Cardiac muscle cell (in vitro differentiated cells and primary cell): ENCODE results near the gene NUP42. TPM values are rescaled to one million over a fixed set of nuclear protein-coding genes. Genes with fewer than 3 reads are reported as not detected.

ENCODE experiments used
- DNase-seq, 2 donors: peaks; one replicate each; pipeline versions ENCODE4 v3.0.0 to v3.0.0-alpha.2; 2010 to 2017; ENCODE audit warnings: low read depth in 1 of 2, low spot score in 1 of 2
- H3K27ac ChIP-seq: fragments of 200-600 bp; sonication (generic); 2 replicates; pipeline ENCODE4 v1.5.1; 2016
- H3K27me3 ChIP-seq: fragments of 200-600 bp; sonication (generic); 2 replicates; pipeline ENCODE4 v1.6.0; 2016; ENCODE audit warnings: control low read depth
- H3K36me3 ChIP-seq: fragments of 200-600 bp; sonication (generic); 2 replicates; pipeline ENCODE4 v1.5.1; 2016; ENCODE audit warnings: control low read depth
- H3K4me1 ChIP-seq: fragments of 200-600 bp; sonication (generic); 2 replicates; pipeline ENCODE4 v1.8.1; 2017; ENCODE audit warnings: low read depth, mild to moderate bottlenecking, mixed run types
- H3K4me3 ChIP-seq: fragments of 200-600 bp; sonication (generic); 2 replicates; pipeline ENCODE4 v1.5.1; 2016; ENCODE audit warnings: mild to moderate bottlenecking
- H3K9me3 ChIP-seq: fragments of 200-600 bp; sonication (generic); 2 replicates; pipeline ENCODE4 v1.5.1; 2017; ENCODE audit warnings: low read depth, mild to moderate bottlenecking, control low read depth
- polyA plus RNA-seq: library from polyadenylated mRNA; unstranded; fragments of >200 nt; fragmentation: Nextera tagmentation; extraction: Ambion mirVana; gene quantifications from 2 replicates; pipeline ENCODE4 v1.2.1, GENCODE V29; 2016
- total RNA-seq: library from RNA; depleted of rRNA; stranded (reverse); fragments of >200 nt; gene quantifications from 2 replicates; pipeline ENCODE4 v1.2.3, GENCODE V29; 2016
- TF ChIP-seq, protein P1 (sequence below): IDR thresholded peaks from 2 replicates; pipeline ENCODE4 v1.5.1; 2012; ENCODE audit warnings: low read depth, mild to moderate bottlenecking, low read length

NUP42 gene
- total and polyA plus RNA-seq, 2 experiments from 2014 or later: 28.2 to 34.0 TPM

DNA sequence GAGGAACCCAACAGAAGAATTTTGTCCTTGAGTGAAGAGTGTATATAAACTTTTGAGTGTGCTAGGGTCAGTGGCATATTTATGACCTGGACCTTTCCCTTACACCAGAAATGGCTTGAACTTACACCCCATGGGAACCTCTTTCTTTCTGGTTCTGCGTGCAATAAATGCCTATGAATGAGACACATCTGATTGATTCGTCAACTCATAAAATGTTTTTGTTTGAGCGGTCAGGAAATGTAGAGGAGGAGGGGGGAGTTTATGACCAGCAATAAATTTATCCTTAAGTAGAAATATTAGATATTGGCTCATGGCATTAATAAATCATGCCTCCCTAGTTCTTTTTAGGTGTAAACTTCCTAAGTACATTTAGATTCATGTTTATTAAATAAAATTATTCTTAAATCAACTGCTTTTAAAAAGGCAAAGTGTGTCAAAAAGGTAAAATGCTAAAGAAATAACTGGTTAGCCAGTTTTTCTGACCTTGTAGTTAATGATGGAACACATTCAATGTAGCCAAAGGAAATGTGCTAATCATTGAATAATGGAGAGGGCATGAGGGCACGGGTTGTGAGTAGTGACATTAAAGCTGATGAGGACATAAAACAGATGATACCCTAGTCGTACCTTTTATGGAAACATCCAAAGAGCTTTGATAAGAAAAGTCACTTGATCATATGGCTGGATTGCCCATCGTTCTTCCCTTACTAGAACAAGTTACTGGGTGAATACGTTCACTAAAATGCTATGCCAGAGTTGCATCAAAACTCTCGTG is 13.6 kb upstream of the NUP42 start:
- TF ChIP-seq, protein P1, sequence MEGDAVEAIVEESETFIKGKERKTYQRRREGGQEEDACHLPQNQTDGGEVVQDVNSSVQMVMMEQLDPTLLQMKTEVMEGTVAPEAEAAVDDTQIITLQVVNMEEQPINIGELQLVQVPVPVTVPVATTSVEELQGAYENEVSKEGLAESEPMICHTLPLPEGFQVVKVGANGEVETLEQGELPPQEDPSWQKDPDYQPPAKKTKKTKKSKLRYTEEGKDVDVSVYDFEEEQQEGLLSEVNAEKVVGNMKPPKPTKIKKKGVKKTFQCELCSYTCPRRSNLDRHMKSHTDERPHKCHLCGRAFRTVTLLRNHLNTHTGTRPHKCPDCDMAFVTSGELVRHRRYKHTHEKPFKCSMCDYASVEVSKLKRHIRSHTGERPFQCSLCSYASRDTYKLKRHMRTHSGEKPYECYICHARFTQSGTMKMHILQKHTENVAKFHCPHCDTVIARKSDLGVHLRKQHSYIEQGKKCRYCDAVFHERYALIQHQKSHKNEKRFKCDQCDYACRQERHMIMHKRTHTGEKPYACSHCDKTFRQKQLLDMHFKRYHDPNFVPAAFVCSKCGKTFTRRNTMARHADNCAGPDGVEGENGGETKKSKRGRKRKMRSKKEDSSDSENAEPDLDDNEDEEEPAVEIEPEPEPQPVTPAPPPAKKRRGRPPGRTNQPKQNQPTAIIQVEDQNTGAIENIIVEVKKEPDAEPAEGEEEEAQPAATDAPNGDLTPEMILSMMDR: no peak
- Histone ChIP-seq H3K9me3 (no peaks in the 10 kb centered on the region), H3K36me3 (peaks cover 9% of the 10 kb centered on the region), H3K4me3 (no peak overlapping the region), H3K27me3 (no peaks in the 10 kb centered on the region), H3K4me1 (no peaks in the 10 kb centered on the region), H3K27ac (no peak overlapping the region)
- DNase-seq: no peak

DNA sequence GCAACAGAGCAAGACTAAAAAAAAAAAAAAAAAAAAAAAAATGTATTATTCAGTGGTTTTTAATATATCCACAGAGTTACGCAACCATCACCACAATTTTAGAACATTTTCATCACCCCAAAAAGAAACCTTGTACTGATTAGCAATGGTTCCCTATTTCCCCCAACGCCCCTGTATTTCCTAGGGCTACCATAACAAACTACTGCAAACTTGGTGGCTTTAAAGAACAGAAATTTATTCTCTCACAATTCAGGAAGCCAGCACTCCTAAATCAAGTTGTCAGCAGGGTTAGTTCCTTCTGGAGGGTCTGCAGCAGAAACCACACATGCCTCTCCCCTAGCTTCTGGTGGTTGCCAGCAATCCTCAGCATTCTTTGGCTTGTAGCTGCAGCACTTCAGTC is 5.9 kb upstream of the NUP42 start:
- H3K4me1 ChIP-seq: no peaks in the 10 kb centered on the region
- TF ChIP-seq, protein P1: no peak
- no peaks in the 10 kb centered on the region for H3K9me3 ChIP-seq
- DNase-seq: no peak
- H3K36me3 ChIP-seq: peaks cover 9% of the 10 kb centered on the region
- no peak overlapping the region for H3K27ac ChIP-seq
- H3K4me3 ChIP-seq: no peak overlapping the region
- H3K27me3 ChIP-seq: no peaks in the 10 kb centered on the region

DNA sequence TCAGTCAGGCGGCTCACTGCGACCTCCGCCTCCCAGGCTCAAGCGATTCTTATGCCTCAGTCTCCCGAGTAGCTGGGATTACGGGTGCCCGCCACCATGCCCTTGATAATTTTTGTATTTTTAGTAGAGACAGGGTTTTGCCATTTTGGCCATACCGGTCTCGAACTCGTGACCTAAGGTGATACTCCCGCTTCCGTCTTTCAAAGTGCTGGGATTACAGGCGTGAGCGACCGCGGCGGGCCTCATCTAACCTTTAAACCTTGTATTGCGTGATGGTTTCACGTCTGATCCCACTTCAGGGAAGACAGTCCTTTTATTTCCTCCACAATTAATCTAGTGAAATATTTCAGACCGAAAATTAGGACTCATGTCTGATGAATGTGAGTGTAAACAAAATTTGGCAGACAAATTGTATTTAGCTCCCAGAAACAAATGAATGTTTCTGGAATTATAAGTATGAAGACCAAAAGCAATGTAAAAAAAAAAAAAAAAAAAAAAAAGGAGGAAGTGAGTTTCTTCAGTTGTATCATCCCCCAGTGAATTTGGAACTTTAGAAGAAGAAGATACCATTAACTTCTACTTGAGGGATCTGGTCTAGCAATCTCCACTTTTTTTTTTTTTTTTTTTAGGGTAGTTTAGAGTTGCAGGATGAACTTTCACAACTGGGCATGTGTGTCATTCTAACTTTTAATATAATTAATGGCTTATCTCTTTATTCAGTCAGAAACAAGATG is 1.6 kb downstream of the NUP42 start:
- Histone ChIP-seq H3K4me3 (peak overlapping the region; percentile 79), H3K27ac (no peak overlapping the region), H3K36me3 (peaks cover 29% of the 10 kb centered on the region), H3K27me3 (no peaks in the 10 kb centered on the region), H3K4me1 (peaks cover 12% of the 10 kb centered on the region), H3K9me3 (no peaks in the 10 kb centered on the region)
- TF ChIP-seq, protein P1: no peak
- no peak for DNase-seq

DNA sequence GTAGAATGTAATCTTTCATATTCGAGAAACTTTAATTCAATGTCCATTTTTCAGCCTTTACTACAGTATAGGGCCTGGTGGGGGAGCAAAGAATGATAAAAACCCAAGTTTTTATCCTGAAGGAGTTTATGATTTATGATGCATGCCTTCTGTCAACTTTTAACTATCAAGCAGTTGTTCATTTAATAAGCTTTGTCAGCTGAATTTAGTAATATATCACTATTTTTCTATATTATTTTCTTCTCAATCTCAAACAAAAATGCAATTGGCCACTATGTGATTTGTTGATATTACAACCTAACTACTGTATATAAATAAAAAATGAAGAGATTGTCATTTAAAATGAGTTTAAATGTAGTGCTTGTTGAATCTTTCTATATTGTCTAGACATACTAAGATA is 2.4 kb downstream of the NUP42 start:
- no peak for DNase-seq
- H3K4me1 ChIP-seq: peaks cover 12% of the 10 kb centered on the region
- TF ChIP-seq, protein P1: no peak
- no peak overlapping the region for H3K4me3 ChIP-seq
- H3K27me3 ChIP-seq: no peaks in the 10 kb centered on the region
- H3K36me3 ChIP-seq: peaks cover 38% of the 10 kb centered on the region
- no peaks in the 10 kb centered on the region for H3K9me3 ChIP-seq
- no peak overlapping the region for H3K27ac ChIP-seq

DNA sequence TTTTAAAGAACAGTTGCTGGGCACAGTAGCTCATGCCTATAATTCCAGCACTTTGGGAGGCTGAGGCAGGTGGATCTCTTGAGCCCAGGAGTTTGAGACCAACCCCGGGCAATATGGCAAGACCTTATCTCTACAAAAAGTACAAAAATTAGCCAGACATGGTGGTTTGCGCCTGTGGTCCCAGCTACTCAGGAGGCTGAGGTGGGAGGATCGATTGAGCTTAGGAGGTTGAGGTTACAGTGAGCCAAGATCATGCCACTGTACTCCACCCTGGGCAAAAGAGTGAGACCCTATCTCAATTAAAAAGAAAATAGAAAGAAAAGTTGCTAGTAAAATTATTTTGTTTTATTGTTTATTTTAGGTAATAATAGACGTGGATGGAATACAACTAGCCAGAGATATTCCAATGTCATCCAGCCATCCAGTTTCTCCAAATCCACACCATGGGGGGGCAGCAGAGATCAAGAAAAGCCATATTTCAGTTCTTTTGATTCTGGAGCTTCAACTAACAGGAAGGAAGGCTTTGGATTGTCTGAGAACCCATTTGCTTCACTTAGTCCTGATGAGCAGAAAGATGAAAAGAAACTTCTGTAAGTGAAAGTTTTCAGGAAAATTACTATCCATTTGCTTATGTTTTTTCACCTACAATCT is 3.0 kb downstream of the NUP42 start:
- Histone ChIP-seq H3K9me3 (no peaks in the 10 kb centered on the region), H3K27ac (no peak overlapping the region), H3K4me1 (peaks cover 12% of the 10 kb centered on the region), H3K27me3 (no peaks in the 10 kb centered on the region), H3K36me3 (peaks cover 41% of the 10 kb centered on the region), H3K4me3 (no peak overlapping the region)
- DNase-seq: peak; percentile 29 to 67
- TF ChIP-seq, protein P1: peak; percentile 54
